GM19463 (cell line): Measurements from ENCODE around the gene BANP.
A peak's percentile ranks its signal among the peaks of the same experiment; 100 is the strongest.

Experiments
- ATAC-seq: cut with Tn5 transposase; IDR thresholded peaks from one replicate; pipeline ENCODE4 v1.9.1; 2021; ENCODE audit warnings: mild to moderate bottlenecking, moderate library complexity; ENCODE audit not compliant: unreplicated experiment

BANP gene

GRCh38 chr16:88063211-88063773 is 112.1 kb downstream of the BANP start:
- ATAC-seq, result no peak

- no peak for ATAC-seq
Observed at GRCh38 chr16:88064011-88064888, 113.0 kb downstream of the BANP start.

GRCh38 chr16:88064889-88065746 is 113.9 kb downstream of the BANP start:
- no peak for ATAC-seq

GRCh38 chr16:88065747-88066142 is 114.5 kb downstream of the BANP start:
- no peak for ATAC-seq

- ATAC-seq, result no peak
Observed at GRCh38 chr16:88066234-88066633, 115.0 kb downstream of the BANP start.

- ATAC-seq, result no peak
Observed at GRCh38 chr16:88066680-88067529, 115.7 kb downstream of the BANP start.

- no peak for ATAC-seq
Observed at GRCh38 chr16:88067530-88068411, 116.5 kb downstream of the BANP start.

- ATAC-seq, result no peak
Observed at GRCh38 chr16:88068476-88069396, 117.5 kb downstream of the BANP start.

- ATAC-seq, result peak; percentile 97
Observed at GRCh38 chr16:88069397-88070168, 118.3 kb downstream of the BANP start.

GRCh38 chr16:88070341-88070740 is 119.1 kb downstream of the BANP start:
- no peak for ATAC-seq

- no peak for ATAC-seq
Observed at GRCh38 chr16:88070989-88071625, 119.9 kb downstream of the BANP start.

- no peak for ATAC-seq
Observed at GRCh38 chr16:88071908-88072307, 120.7 kb downstream of the BANP start.

- no peak for ATAC-seq
Observed at GRCh38 chr16:88072571-88073001, 121.4 kb downstream of the BANP start.

- ATAC-seq, result no peak
Observed at GRCh38 chr16:88073201-88073721, 122.0 kb downstream of the BANP start.

- no peak for ATAC-seq
Observed at GRCh38 chr16:88074041-88074440, 122.8 kb downstream of the BANP start.

GRCh38 chr16:88076211-88076931 is 125.1 kb downstream of the BANP start:
- ATAC-seq, result no peak
